DOHH2 (cell line): ENCODE measurements around the gene NXT1.

ENCODE experiments used
- H3F3A ChIP-seq: fragments of 200-600 bp; sonication (generic), shearing (Covaris generic); 2 replicates; pipeline ENCODE4 v1.6.0; 2016; ENCODE audit warnings: antibody characterized with exemption, mild to moderate bottlenecking; ENCODE audit not compliant: control insufficient read depth, insufficient read depth
- H3K27ac ChIP-seq: fragments of 200-600 bp; sonication (generic); 2 replicates; pipeline ENCODE4 v1.5.1; 2014; ENCODE audit warnings: low read depth, mild to moderate bottlenecking, low read length, moderate library complexity
- H3K27me3 ChIP-seq: fragments of 200-600 bp; sonication (generic); 2 replicates; pipeline ENCODE4 v1.6.1; 2014; ENCODE audit warnings: mild to moderate bottlenecking, low read length, mixed read lengths; ENCODE audit not compliant: control insufficient read depth
- H3K36me3 ChIP-seq: fragments of 200-600 bp; sonication (generic); 2 replicates; pipeline ENCODE4 v1.6.1; 2014; ENCODE audit warnings: mild to moderate bottlenecking, low read length, moderate library complexity, mixed read lengths; ENCODE audit not compliant: control insufficient read depth
- H3K4me1 ChIP-seq: fragments of 200-600 bp; sonication (generic); 2 replicates; pipeline ENCODE4 v1.6.1; 2014; ENCODE audit warnings: mild to moderate bottlenecking, low read length, mixed read lengths; ENCODE audit not compliant: control insufficient read depth
- H3K4me2 ChIP-seq: fragments of 200-600 bp; sonication (generic); 2 replicates; pipeline ENCODE4 v1.6.0; 2014; ENCODE audit warnings: mild to moderate bottlenecking, low read length, moderate library complexity
- H3K4me3 ChIP-seq: fragments of 200-600 bp; sonication (generic); 2 replicates; pipeline ENCODE4 v1.5.1; 2014; ENCODE audit warnings: mild to moderate bottlenecking, low read length, mixed read lengths
- H3K79me2 ChIP-seq: fragments of 200-600 bp; sonication (generic); 2 replicates; pipeline ENCODE4 v1.6.1; 2014; ENCODE audit warnings: mild to moderate bottlenecking, low read length, mixed read lengths; ENCODE audit not compliant: control insufficient read depth
- H3K9me2 ChIP-seq: fragments of 200-600 bp; sonication (generic); replicated peaks from 2 replicates; pipeline ENCODE4 v1.6.1; 2014; ENCODE audit warnings: mild to moderate bottlenecking, low read length, mixed read lengths; ENCODE audit not compliant: control insufficient read depth
- H3K9me3 ChIP-seq: fragments of 200-600 bp; sonication (generic); 2 replicates; pipeline ENCODE4 v1.6.1; 2014; ENCODE audit warnings: antibody characterized with exemption, low read length, mixed read lengths; ENCODE audit not compliant: control insufficient read depth, insufficient read depth
- H4K20me1 ChIP-seq: fragments of 200-600 bp; sonication (generic); 2 replicates; pipeline ENCODE4 v1.6.0; 2014; ENCODE audit warnings: low read depth, mild to moderate bottlenecking, antibody characterized with exemption, low read length, moderate library complexity; ENCODE audit not compliant: control insufficient read depth, insufficient read depth
- CTCF ChIP-seq: fragments of 200-600 bp; sonication (generic); IDR thresholded peaks from one replicate; pipeline ENCODE4 v1.5.1; 2014; ENCODE audit warnings: antibody characterized with exemption, mild to moderate bottlenecking, low read depth, low read length; ENCODE audit not compliant: poor library complexity, severe bottlenecking
- EZH2phosphoT487 ChIP-seq: fragments of 200-600 bp; sonication (generic); IDR thresholded peaks from 2 replicates; pipeline ENCODE4 v1.6.1; 2017; ENCODE audit warnings: borderline replicate concordance, mild to moderate bottlenecking, antibody characterized with exemption, low read length, moderate library complexity, mixed read lengths

NXT1 gene

GRCh38 chr20:23332467-23332866, 18.1 kb upstream of the NXT1 start:
- Histone ChIP-seq H3K79me2 (no peaks in the 10 kb centered on the region), H3K4me3 (no peak overlapping the region), H3F3A (no peaks in the 10 kb centered on the region), H3K9me2 (no peaks in the 10 kb centered on the region), H4K20me1 (no peaks in the 10 kb centered on the region), H3K9me3 (no peaks in the 10 kb centered on the region), H3K4me1 (peaks cover 14% of the 10 kb centered on the region), H3K36me3 (no peaks in the 10 kb centered on the region), H3K27me3 (no peaks in the 10 kb centered on the region), H3K27ac (no peak overlapping the region), H3K4me2 (no peak overlapping the region)
- TF ChIP-seq CTCF (no peak), EZH2phosphoT487 (no peak)

GRCh38 chr20:23334111-23334510, 16.5 kb upstream of the NXT1 start:
- no peaks in the 10 kb centered on the region for H3K27me3 ChIP-seq
- H3K9me3 ChIP-seq, result no peaks in the 10 kb centered on the region
- no peak overlapping the region for H3K27ac ChIP-seq
- H3K4me3 ChIP-seq, result no peak overlapping the region
- H3K79me2 ChIP-seq, result no peaks in the 10 kb centered on the region
- no peaks in the 10 kb centered on the region for H3K36me3 ChIP-seq
- H3K4me2 ChIP-seq, result no peak overlapping the region
- H3K4me1 ChIP-seq, result peaks cover 14% of the 10 kb centered on the region
- H4K20me1 ChIP-seq, result no peaks in the 10 kb centered on the region
- TF ChIP-seq CTCF (no peak), EZH2phosphoT487 (no peak)
- no peaks in the 10 kb centered on the region for H3F3A ChIP-seq
- H3K9me2 ChIP-seq, result no peaks in the 10 kb centered on the region

GRCh38 chr20:23335521-23335920, 15.1 kb upstream of the NXT1 start:
- Histone ChIP-seq H3K4me1 (peaks cover 14% of the 10 kb centered on the region), H3K9me3 (no peaks in the 10 kb centered on the region), H4K20me1 (no peaks in the 10 kb centered on the region), H3K79me2 (no peaks in the 10 kb centered on the region), H3K4me3 (no peak overlapping the region), H3K27ac (no peak overlapping the region), H3K36me3 (no peaks in the 10 kb centered on the region), H3K9me2 (no peaks in the 10 kb centered on the region), H3K27me3 (no peaks in the 10 kb centered on the region), H3K4me2 (no peak overlapping the region), H3F3A (no peaks in the 10 kb centered on the region)
- TF ChIP-seq CTCF (no peak), EZH2phosphoT487 (no peak)

- Histone ChIP-seq H3K4me2 (no peak overlapping the region), H3K9me3 (no peaks in the 10 kb centered on the region), H3K36me3 (no peaks in the 10 kb centered on the region), H3K4me1 (peaks cover 14% of the 10 kb centered on the region), H3K9me2 (no peaks in the 10 kb centered on the region), H3K27me3 (no peaks in the 10 kb centered on the region), H3K4me3 (no peak overlapping the region), H3K27ac (no peak overlapping the region), H4K20me1 (no peaks in the 10 kb centered on the region), H3F3A (no peaks in the 10 kb centered on the region), H3K79me2 (no peaks in the 10 kb centered on the region)
- TF ChIP-seq CTCF (no peak), EZH2phosphoT487 (no peak)
These were observed 14.1 kb upstream of the NXT1 start for GRCh38 chr20:23336476-23336875.
